BE2C (cell line): Measurements from ENCODE around the gene CD59.
"Not testable (repeated sequence)": the region's sequence is repeated elsewhere in the genome, so short reads cannot be mapped to it uniquely, and the experiment has no call there.

Source experiments
- DNase-seq: peaks from one replicate; pipeline ENCODE4 v3.0.0-alpha.2; 2020
- H3K27me3 ChIP-seq: fragments of 250-450 bp; sonication (Bioruptor Pico); 2 replicates; pipeline ENCODE4 v1.5.1; 2020; ENCODE audit warnings: mild to moderate bottlenecking
- H3K36me3 ChIP-seq: fragments of 250-450 bp; sonication (Bioruptor Pico); 2 replicates; pipeline ENCODE4 v1.5.1; 2020; ENCODE audit warnings: mild to moderate bottlenecking
- H3K4me1 ChIP-seq: fragments of 250-450 bp; sonication (Bioruptor Pico); 2 replicates; pipeline ENCODE4 v1.5.1; 2020
- H3K4me3 ChIP-seq: 2 replicates; pipeline ENCODE4 v1.5.1; 2011; ENCODE audit warnings: low read depth, low read length
- H3K9me3 ChIP-seq: fragments of 250-450 bp; sonication (Bioruptor Pico); 2 replicates; pipeline ENCODE4 v1.5.1; 2020
- TF ChIP-seq, protein P1 (sequence below): IDR thresholded peaks from 2 replicates; pipeline ENCODE4 v1.5.1; 2012; ENCODE audit warnings: mild to moderate bottlenecking, low read depth, low read length

Gene CD59

DNA sequence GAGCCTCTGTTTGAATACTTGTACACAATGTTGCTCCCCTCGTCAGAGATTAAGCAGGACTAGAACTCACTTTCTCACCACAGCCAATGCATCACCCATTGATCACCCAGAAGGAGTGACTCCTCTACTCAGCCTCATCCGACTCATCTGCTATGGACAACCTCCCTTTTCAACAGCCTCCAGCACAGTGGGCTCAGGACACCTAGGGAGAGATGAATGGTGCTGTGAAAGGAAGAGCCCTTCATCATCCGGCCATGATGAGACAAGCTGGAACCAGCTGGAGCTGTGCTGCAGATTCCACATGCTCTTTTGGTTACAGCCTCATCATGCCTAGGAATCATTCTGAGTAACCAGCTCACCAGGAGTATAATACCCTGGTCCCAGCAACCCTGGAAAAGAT lies 51.1 kb downstream of the CD59 start:
- Histone ChIP-seq H3K4me1 (no peaks in the 10 kb centered on the region), H3K36me3 (no peaks in the 10 kb centered on the region), H3K4me3 (no peak overlapping the region), H3K27me3 (no peaks in the 10 kb centered on the region), H3K9me3 (no peaks in the 10 kb centered on the region)
- DNase-seq: no peak
- TF ChIP-seq, protein P1, sequence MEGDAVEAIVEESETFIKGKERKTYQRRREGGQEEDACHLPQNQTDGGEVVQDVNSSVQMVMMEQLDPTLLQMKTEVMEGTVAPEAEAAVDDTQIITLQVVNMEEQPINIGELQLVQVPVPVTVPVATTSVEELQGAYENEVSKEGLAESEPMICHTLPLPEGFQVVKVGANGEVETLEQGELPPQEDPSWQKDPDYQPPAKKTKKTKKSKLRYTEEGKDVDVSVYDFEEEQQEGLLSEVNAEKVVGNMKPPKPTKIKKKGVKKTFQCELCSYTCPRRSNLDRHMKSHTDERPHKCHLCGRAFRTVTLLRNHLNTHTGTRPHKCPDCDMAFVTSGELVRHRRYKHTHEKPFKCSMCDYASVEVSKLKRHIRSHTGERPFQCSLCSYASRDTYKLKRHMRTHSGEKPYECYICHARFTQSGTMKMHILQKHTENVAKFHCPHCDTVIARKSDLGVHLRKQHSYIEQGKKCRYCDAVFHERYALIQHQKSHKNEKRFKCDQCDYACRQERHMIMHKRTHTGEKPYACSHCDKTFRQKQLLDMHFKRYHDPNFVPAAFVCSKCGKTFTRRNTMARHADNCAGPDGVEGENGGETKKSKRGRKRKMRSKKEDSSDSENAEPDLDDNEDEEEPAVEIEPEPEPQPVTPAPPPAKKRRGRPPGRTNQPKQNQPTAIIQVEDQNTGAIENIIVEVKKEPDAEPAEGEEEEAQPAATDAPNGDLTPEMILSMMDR: no peak

DNA sequence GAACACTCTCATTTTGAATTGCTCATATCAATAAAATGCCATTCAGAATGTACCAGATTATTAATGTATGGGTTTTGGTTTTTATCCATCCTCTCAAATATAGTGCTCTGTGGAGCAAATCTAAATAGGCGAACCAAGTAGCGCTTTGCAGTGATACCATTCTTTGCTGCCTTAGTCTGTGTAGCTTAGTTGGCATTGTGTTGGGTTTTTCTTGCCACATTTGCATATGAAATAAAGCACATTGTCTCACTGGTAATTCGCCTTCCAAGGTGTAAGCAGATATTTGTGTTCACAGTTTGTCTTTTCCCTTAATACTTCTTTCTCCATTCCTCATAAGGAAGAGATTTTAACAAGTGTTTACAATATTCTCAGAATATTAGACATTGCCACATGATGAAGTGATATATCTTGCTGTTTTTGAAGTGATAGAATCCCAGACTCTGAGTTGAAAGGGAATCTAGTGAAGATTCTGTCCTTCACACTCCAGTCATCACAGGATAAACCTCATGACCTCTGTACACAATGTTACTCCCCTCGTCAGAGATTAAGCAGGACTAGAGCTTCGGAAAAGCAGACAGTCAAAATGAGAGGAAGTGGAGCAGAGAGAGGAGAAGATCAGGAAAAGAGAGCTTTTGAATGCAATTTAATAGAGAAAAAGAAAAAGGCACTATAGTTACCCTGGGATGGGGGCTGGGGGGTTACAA lies 52.1 kb downstream of the CD59 start:
- H3K36me3 ChIP-seq: no peaks in the 10 kb centered on the region
- no peaks in the 10 kb centered on the region for H3K4me1 ChIP-seq
- H3K4me3 ChIP-seq: no peak overlapping the region
- TF ChIP-seq, protein P1: no peak
- H3K27me3 ChIP-seq: no peaks in the 10 kb centered on the region
- no peak for DNase-seq
- H3K9me3 ChIP-seq: no peaks in the 10 kb centered on the region

DNA sequence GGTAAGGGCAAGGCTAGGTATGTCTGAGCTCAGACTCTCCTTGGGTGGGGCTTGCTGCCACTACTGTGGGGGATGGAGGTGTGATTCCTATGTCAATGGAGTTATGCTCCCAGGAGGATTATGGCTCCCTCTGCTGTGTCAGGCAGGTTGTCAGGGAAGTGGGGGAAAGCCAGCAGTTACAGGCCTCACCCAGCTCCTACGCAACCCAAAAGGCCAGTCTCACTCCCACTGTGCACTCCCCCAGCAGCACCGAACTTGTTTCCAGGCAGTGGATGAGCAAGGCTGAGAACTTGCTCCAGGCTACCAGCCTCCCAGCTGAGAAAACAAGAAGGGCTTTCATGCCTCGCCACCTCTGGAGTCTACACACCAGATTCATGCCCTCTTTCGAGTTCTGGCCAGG lies 53.8 kb downstream of the CD59 start:
- Histone ChIP-seq H3K36me3 (no peaks in the 10 kb centered on the region), H3K4me3 (no peak overlapping the region), H3K27me3 (no peaks in the 10 kb centered on the region), H3K9me3 (no peaks in the 10 kb centered on the region), H3K4me1 (no peaks in the 10 kb centered on the region)
- no peak for DNase-seq
- TF ChIP-seq, protein P1: no peak

DNA sequence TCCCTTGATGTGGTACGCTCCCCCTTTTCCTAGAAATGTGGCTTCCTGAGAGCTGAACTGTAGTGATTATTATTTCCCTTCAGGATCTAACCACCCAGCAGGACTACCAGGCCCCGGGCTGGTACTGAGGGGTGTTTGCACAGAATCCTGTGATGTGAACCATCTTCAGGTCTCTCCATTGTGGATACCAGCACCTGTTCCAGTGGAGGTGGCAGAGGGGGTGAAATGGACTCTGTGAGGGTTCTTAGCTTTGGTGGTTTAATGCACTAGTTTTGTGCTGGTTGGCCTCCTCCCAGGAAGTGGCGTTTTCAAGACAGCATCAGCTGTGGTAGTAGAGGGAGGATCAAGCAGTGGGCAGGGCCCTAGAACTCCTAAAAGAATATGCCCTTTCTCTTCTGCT lies 54.2 kb downstream of the CD59 start:
- no peaks in the 10 kb centered on the region for H3K4me1 ChIP-seq
- H3K36me3 ChIP-seq: no peaks in the 10 kb centered on the region
- TF ChIP-seq, protein P1: no peak
- H3K27me3 ChIP-seq: no peaks in the 10 kb centered on the region
- no peak for DNase-seq
- no peak overlapping the region for H3K4me3 ChIP-seq
- no peaks in the 10 kb centered on the region for H3K9me3 ChIP-seq

DNA sequence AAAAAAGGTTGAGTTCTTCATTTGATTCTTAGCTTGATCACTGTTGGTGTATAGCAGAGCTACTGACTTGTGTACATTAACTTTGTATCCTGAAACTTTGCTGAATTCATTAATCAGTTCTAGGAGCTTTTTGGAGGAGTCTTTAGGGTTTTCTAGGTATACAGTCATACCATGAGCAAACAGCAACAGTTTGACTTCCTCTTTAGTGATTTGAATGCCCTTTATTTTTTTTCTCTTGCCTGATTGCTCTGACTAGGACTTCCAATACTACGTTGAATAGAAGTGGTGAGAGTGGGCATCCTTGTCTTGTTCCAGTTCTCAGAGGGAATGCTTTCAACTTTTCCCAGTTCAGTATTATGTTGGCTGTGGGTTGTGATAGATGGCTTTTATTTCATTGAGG lies 57.6 kb downstream of the CD59 start:
- H3K4me3 ChIP-seq, H3K27me3 ChIP-seq, H3K4me1 ChIP-seq, DNase-seq, H3K36me3 ChIP-seq, H3K9me3 ChIP-seq: not testable (repeated sequence)

DNA sequence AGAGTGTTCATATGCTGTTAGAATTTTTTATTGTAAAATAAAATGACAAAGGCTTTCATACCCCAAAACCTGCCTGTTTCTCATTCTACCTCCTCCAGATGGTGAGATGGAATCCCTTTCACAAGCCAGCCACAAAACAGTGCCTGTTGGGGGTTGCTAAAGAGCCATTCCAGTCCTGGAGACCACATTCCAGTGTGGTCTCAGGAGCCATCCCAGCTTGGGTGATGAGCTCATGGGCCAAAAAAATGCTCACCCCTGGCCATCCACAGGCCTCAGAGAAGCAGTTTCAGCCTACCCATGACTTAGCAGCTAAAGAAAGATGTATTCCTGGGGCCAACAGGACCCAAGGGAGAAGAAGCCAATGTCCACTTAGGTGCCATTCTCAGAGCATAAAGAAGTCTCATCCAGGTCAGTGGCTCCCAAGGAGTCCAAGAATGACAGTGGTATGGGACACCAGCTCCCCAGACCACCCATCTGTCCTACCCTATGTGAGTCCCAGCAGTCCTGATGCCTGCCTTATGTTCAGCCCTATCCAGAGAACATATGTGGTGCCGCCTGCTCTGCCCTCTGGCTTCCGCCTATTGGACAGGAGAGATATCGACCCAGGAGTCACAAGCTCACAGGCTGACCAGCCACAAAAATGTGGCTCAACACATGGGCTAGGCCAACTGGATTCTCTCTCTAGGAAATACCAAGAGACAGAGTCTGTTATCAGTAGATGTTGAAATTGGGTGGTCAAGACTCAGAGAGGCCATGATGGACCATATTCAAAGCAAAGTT lies 62.0 kb downstream of the CD59 start:
- TF ChIP-seq, protein P1: no peak
- H3K36me3 ChIP-seq: no peaks in the 10 kb centered on the region

More for the DNA sequence above, 62.0 kb downstream of the CD59 start:
- no peaks in the 10 kb centered on the region for H3K4me1 ChIP-seq
- no peak overlapping the region for H3K4me3 ChIP-seq
- H3K9me3 ChIP-seq: no peaks in the 10 kb centered on the region
- H3K27me3 ChIP-seq: no peaks in the 10 kb centered on the region
- DNase-seq: no peak
